Adrenal gland (tissue), 19 donors: ENCODE data around the gene CDC25C. TPM values are rescaled to one million over a fixed set of nuclear protein-coding genes. Genes with fewer than 3 reads are reported as not detected.

Experiments used
- DNase-seq, 7 donors: peaks; one replicate each; pipeline ENCODE4 v3.0.0-alpha.2; 2019 to 2020
- H3K27ac ChIP-seq, 5 donors: fragments of 200-600 bp; sonication (generic) in 4 of 5; 1 replicate in 3 of 5; 2 replicates in 2 of 5; pipeline versions ENCODE4 v1.5.1 to v1.8.0; 2016 to 2020; ENCODE audit warnings: mild to moderate bottlenecking in 1 of 5
- H3K27me3 ChIP-seq: fragments of 200-600 bp; 2 replicates; pipeline ENCODE4 v1.8.0; 2021
- H3K36me3 ChIP-seq, 2 donors: fragments of 200-600 bp; replicated peaks in 1 of 2; 1 replicate in 1 of 2; 2 replicates in 1 of 2; pipeline versions ENCODE4 v1.5.1 to v1.8.0; 2018 to 2022
- H3K4me1 ChIP-seq, 2 donors: fragments of 200-600 bp; replicated peaks in 1 of 2; 1 replicate in 1 of 2; 2 replicates in 1 of 2; pipeline versions ENCODE4 v1.5.1 to v1.8.0; 2018 to 2021
- H3K4me3 ChIP-seq, 4 donors: fragments of 200-600 bp; sonication (generic) in 3 of 4; one replicate each; pipeline ENCODE4 v1.5.1; 2016 to 2018
- H3K9me3 ChIP-seq, 3 donors: fragments of 200-600 bp; sonication (generic) in 1 of 3; replicated peaks in 1 of 3; 1 replicate in 2 of 3; 2 replicates in 1 of 3; pipeline versions ENCODE4 v1.5.1 to v1.8.0; 2016 to 2021
- POLR2A ChIP-seq, 2 donors: fragments of 450-650 bp; IDR thresholded peaks; one replicate each; pipeline ENCODE4 v1.6.1; 2017; ENCODE audit warnings: antibody characterized with exemption in 2 of 2, mild to moderate bottlenecking in 2 of 2, moderate library complexity in 1 of 2
- WGBS, 4 donors: extraction: QIAGEN DNeasy Blood & Tissue Kit in 2 of 4; methylation state at CpG; one replicate each; pipeline versions ENCODE4 v1.1.5 to v1.1.7; 2013 to 2017; 5-methylcytosine and 5-hydroxymethylcytosine counted together
- intact Hi-C, 2 donors: fragments of 100-400 bp; cut with DNase I; formaldehyde crosslinking; loops; one replicate each; pipeline versions ENCODE4 v1.14.1 to v1.15.0; 2022 to 2023
- long read RNA-seq, 10 donors: library from polyadenylated mRNA in 3 of 10; unstranded in 2 of 10; stranded (forward) in 1 of 10; transcript quantifications; one replicate each; pipeline ENCODE4 v2.0.0 and lab custom pipeline, GENCODE V29; 2021 to 2026
- polyA plus RNA-seq, 3 donors: library from polyadenylated mRNA; stranded (reverse); fragments of 200-250 nt in 2 of 3; fragments of 350-450 nt in 1 of 3; fragmentation: Illumina TruSeq in 1 of 3; extraction: RNeasy Lipid Tissue Mini Kit (QIAGEN cat#74804) in 1 of 3; gene quantifications; one replicate each; pipeline ENCODE4 v1.2.3, GENCODE V29; 2013 to 2014
- total RNA-seq, 9 donors: library from RNA; depleted of rRNA in 4 of 9; stranded (reverse); fragments of >200 nt in 4 of 9; fragments of 120-200 nt in 1 of 9; fragmentation: NEBNext Ultra II Directional in 1 of 9; extraction: Animal tissue kit (Norgen Biotek cat#: 25700) in 1 of 9; gene quantifications; one replicate each; pipeline versions ENCODE4 v1.1.0 to v1.2.4, GENCODE V29; 2013 to 2023
- TF ChIP-seq, protein P1 (sequence below), 6 experiments: fragments of 450-650 bp in 4 of 6; fragments of 200-600 bp in 2 of 6; sonication (generic) in 1 of 6; IDR thresholded peaks; 1 replicate in 5 of 6; 2 replicates in 1 of 6; pipeline versions ENCODE4 v1.5.1 to v1.8.0; 2016 to 2021; ENCODE audit warnings: antibody characterized with exemption in 6 of 6, mild to moderate bottlenecking in 2 of 6, moderate library complexity in 1 of 6
- donor health status: healthy with polysubstance abuse.
- donor health status: Bipolar disorder and iron deficiency.
- donor health status: DM: yes; HTN: yes; CAD: no.
- donor health status: DM: no; HTN: no; CAD: no.
- donor health status: DM: no; HTN: no; CAD: no.
- donor health status: DM: yes; HTN: yes; CAD: no.

CDC25C gene
- 1 to 10 TPM in 1 of 9 donors, under 1 TPM in 4, not detected in 4; 0.28 to 5.2 (median 0.32) TPM for total RNA-seq
- under 1 TPM; 0.24 to 0.57 (median 0.32) TPM for polyA plus RNA-seq
- long read RNA-seq, donor 1: 0 reads
- long read RNA-seq, donor 2, partial matches to known transcripts: 0 of 5 reads
- long read RNA-seq, donor 2, other reads (novel, unspliced or antisense): 5 of 5 reads
- long read RNA-seq, donor 3: 0 reads
- long read RNA-seq, donor 4: 0 reads
- long read RNA-seq, donor 5, partial matches to known transcripts: 1 of 3 reads
- long read RNA-seq, donor 5, other reads (novel, unspliced or antisense): 2 of 3 reads
- long read RNA-seq, donor 6: 0 reads
- long read RNA-seq, donor 7, partial matches to known transcripts: 11 of 11 reads
- long read RNA-seq, donor 7, other reads (novel, unspliced or antisense): 0 of 11 reads
- long read RNA-seq, donor 8, partial matches to known transcripts: 60 of 60 reads
- long read RNA-seq, donor 8, other reads (novel, unspliced or antisense): 0 of 60 reads
- long read RNA-seq, donor 9, partial matches to known transcripts: 48 of 48 reads
- long read RNA-seq, donor 9, other reads (novel, unspliced or antisense): 0 of 48 reads
- long read RNA-seq, donor 10: 0 reads

DNA sequence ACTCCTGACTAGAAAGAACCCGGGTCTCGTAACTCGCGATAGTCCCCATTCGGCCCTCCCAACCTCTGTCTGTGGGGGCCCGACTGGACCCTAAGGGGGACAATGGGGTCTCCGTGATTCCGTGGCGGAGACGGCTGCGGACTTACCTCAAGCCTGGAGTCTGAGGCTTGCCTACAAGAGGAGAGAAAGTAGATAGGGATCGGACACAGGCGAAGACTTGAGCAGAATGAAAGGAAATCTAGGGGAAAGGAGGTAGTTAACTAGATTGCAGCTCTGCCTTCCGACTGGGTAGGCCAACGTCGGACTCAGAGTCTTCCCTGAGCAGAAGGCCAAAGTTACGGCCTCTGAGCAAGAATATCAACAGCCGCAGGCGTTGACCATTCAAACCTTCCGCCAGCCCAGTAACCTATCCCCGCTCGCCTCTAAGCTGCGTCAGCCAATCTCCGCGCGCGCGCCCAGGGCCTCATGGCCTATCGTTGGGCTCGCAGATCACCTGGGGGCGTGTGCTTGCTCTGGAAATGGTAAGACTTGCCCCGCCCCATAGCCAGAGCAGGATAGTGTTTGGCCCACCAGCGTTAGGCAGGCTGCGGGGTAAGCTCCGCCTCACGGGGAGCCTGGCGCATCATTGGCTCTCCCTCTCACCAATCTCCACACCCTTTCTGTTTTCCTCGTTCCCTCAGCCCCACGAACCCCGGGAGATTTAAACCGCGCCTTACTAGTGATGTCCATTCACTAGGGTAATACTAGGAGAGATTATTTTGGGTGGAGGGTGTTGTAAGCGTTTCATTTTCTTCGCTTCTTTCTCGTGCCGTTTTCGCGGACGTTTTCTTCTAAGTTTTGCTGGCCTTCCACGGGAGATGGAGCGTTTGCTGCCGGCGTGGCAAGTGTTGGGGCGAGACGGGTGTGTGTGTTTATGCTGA, at the start of gene CDC25C:
TSS of gene CDC25C (minus strand) at position 356 of the 920 bp plus-strand sequence. CDS start 624 bp downstream, outside the sequence.
- Histone ChIP-seq H3K4me3 (peak within 1 kb of the TSS in 2 of 4 donors; percentile 18 to 50), H3K27ac (no peak within 1 kb of the TSS), H3K36me3 (no peaks in the 10 kb centered on the region), H3K9me3 (no peaks in the 10 kb centered on the region), H3K4me1 (peaks cover 0 to 13% of the 10 kb centered on the region in 2 donors), H3K27me3 (no peaks in the 10 kb centered on the region)
- intact Hi-C loops: no loop called here
- DNase-seq: peak; percentile 97 to 100 (median 99)
- WGBS, 4 donors: 0 to 1% (median 0%) methylated on average over 39 to 55 of the region's 55 CpGs
- TF ChIP-seq, protein P1, sequence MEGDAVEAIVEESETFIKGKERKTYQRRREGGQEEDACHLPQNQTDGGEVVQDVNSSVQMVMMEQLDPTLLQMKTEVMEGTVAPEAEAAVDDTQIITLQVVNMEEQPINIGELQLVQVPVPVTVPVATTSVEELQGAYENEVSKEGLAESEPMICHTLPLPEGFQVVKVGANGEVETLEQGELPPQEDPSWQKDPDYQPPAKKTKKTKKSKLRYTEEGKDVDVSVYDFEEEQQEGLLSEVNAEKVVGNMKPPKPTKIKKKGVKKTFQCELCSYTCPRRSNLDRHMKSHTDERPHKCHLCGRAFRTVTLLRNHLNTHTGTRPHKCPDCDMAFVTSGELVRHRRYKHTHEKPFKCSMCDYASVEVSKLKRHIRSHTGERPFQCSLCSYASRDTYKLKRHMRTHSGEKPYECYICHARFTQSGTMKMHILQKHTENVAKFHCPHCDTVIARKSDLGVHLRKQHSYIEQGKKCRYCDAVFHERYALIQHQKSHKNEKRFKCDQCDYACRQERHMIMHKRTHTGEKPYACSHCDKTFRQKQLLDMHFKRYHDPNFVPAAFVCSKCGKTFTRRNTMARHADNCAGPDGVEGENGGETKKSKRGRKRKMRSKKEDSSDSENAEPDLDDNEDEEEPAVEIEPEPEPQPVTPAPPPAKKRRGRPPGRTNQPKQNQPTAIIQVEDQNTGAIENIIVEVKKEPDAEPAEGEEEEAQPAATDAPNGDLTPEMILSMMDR (IDR thresholded peaks at IDR 0.05): no peak
- TF ChIP-seq POLR2A (IDR thresholded peaks at IDR 0.05): peak in 1 of 2 donors; percentile 4

DNA sequence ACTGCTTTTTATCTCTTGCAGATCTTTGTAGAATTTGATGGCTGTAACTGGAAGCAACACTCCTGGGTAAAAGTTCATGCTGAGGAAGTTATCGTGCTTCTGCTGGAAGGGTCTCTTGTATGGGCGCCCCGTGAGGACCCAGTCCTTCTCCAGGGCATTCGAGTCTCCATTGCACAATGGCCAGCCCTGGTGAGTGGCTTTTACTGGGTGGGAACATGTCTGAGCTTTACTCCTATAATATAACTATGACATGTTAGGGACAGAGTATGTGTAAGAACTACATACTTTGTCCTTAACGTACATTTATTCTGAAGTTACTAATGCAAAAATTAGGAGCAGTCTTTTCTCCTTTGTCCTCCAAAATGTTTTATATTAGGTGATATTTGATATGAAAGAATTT, 41.0 kb upstream of the CDC25C start:
- intact Hi-C loops: no loop called here
- DNase-seq: no peak
- TF ChIP-seq, protein P1 (IDR thresholded peaks at IDR 0.05): no peak
- TF ChIP-seq POLR2A (IDR thresholded peaks at IDR 0.05): no peak
- Histone ChIP-seq H3K4me1 (peaks cover 0 to 17% of the 10 kb centered on the region in 2 donors), H3K27ac (no peak overlapping the region), H3K4me3 (no peak overlapping the region), H3K36me3 (peaks cover 0 to 42% of the 10 kb centered on the region in 2 donors), H3K9me3 (no peaks in the 10 kb centered on the region), H3K27me3 (no peaks in the 10 kb centered on the region)
- WGBS, 4 donors: 63 to 73% (median 72%) methylated on average over 5 of the region's 5 CpGs

DNA sequence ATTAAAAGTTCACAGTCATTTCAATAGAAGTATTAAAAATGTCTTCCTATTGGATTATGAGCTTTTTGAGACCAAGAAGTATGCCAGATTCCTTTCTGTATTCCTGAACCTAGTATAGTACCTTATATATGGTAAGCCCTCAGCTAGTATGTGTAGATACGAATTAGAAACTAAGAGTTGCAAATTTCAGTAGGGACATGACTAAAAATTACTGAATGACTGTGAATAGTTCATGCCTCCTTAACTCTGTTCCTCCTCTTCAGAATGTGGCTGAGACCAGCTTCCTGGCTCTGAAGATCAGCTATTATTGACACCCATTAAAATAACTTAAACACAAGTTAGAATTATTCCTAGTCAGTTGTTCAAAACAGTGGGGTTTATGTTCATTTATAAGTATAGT, 40.6 kb upstream of the CDC25C start:
- Histone ChIP-seq H3K4me1 (peaks cover 0 to 21% of the 10 kb centered on the region in 2 donors), H3K36me3 (peaks cover 0 to 37% of the 10 kb centered on the region in 2 donors), H3K9me3 (no peaks in the 10 kb centered on the region), H3K27ac (no peak overlapping the region), H3K27me3 (no peaks in the 10 kb centered on the region), H3K4me3 (no peak overlapping the region)
- WGBS, 4 donors: 73 to 82% (median 75%) methylated on average over 1 of the region's 1 CpG
- intact Hi-C loops: no loop called here
- no peak for TF ChIP-seq POLR2A (IDR thresholded peaks at IDR 0.05)
- TF ChIP-seq, protein P1 (IDR thresholded peaks at IDR 0.05): no peak
- no peak for DNase-seq

DNA sequence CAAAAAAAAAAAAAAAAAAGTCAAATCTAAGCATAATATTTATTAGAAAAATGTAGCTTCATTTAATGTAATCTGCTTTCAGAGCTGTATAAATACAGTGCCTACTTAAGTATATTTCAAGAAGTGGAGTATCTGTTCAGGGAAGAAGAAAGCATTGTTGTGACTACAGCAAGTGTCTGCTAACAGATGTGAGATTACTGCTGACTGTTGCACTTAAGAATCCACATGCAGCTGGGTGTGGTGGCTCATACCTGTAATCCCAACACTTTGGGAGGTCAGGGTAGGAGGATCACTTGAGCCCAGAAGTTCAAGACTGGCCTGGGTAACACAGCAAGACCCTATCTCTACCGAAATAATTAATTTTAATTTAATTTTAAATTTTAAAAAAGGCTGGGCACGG, 39.9 kb upstream of the CDC25C start:
- Histone ChIP-seq H3K36me3 (peaks cover 0 to 30% of the 10 kb centered on the region in 2 donors), H3K27ac (no peak overlapping the region), H3K27me3 (no peaks in the 10 kb centered on the region), H3K4me1 (peaks cover 0 to 29% of the 10 kb centered on the region in 2 donors), H3K4me3 (no peak overlapping the region), H3K9me3 (no peaks in the 10 kb centered on the region)
- whole genome bisulfite sequencing, 4 donors: 78 to 91% (median 91%) methylated on average over 2 of the region's 2 CpGs
- DNase-seq: no peak
- intact Hi-C loops: no loop called here
- TF ChIP-seq POLR2A (IDR thresholded peaks at IDR 0.05): no peak
- TF ChIP-seq, protein P1 (IDR thresholded peaks at IDR 0.05): no peak
